Calu3 (cell line): ENCODE measurements around the gene GIGYF2. TPM values are rescaled to one million over a fixed set of nuclear protein-coding genes. Genes with fewer than 3 reads are reported as not detected.
"Not testable (repeated sequence)": the region's sequence is repeated elsewhere in the genome, so short reads cannot be mapped to it uniquely, and the experiment has no call there.

Source experiments
- BruUV-seq: library from RNA; stranded (reverse); fragments of 400-500 nt; replicated peaks from 2 replicates; lab custom pipeline; 2021; lab: Mats Ljungman, UMichigan
- CTCF ChIA-PET: fragments of 300-600 bp; sonication (Branson Sonifier 250); formaldehyde crosslinking; loops from one replicate; lab custom pipeline; 2022; ENCODE audit warnings: antibody characterized with exemption; lab: Charles Lee
- DNase-seq: peaks from one replicate; pipeline ENCODE4 v3.0.0; 2022
- H3K27ac Mint-ChIP-seq: one replicate; pipeline ENCODE4 v1.8.0; 2022; ENCODE audit warnings: mixed read lengths; ENCODE audit not compliant: unreplicated experiment
- H3K27me3 Mint-ChIP-seq: one replicate; pipeline ENCODE4 v1.8.0; 2022; ENCODE audit warnings: mixed read lengths; ENCODE audit not compliant: unreplicated experiment
- H3K36me3 Mint-ChIP-seq: one replicate; pipeline ENCODE4 v1.8.0; 2022; ENCODE audit warnings: mild to moderate bottlenecking, moderate library complexity, mixed read lengths; ENCODE audit not compliant: insufficient read depth, unreplicated experiment
- H3K4me1 Mint-ChIP-seq: one replicate; pipeline ENCODE4 v1.8.0; 2022; ENCODE audit warnings: mild to moderate bottlenecking, low read depth, mixed read lengths; ENCODE audit not compliant: unreplicated experiment
- H3K4me3 Mint-ChIP-seq: one replicate; pipeline ENCODE4 v1.8.0; 2022; ENCODE audit warnings: mild to moderate bottlenecking, low read depth, moderate library complexity, mixed read lengths; ENCODE audit not compliant: unreplicated experiment
- H3K9me3 Mint-ChIP-seq: one replicate; pipeline ENCODE4 v1.8.0; 2022; ENCODE audit warnings: low read depth, mixed read lengths; ENCODE audit not compliant: unreplicated experiment
- CTCF ChIP-seq: fragments of 200-600 bp; IDR thresholded peaks from one replicate; pipeline ENCODE4 v1.8.0; 2022; ENCODE audit warnings: antibody characterized with exemption; ENCODE audit not compliant: unreplicated experiment
- intact Hi-C: fragments of 100-400 bp; cut with micrococcal nuclease; formaldehyde crosslinking; loops from one replicate; pipeline ENCODE4 v1.10.0; 2022; ENCODE audit not compliant: unreplicated experiment
- total RNA-seq: library from RNA; stranded (reverse); gene quantifications from 2 replicates; pipeline ENCODE4 v1.2.3, GENCODE V29; 2022

Gene GIGYF2
- total RNA-seq, 1 experiment from 2014 or later: 72.2 TPM

- Mint-ChIP-seq H3K4me1 (peaks cover 10% of the 10 kb centered on the region), H3K4me3 (no peak overlapping the region), H3K36me3 (no peaks in the 10 kb centered on the region), H3K27me3 (peaks cover 4% of the 10 kb centered on the region), H3K9me3 (no peaks in the 10 kb centered on the region), H3K27ac (no peak overlapping the region)
- BruUV-seq: no TSS peak
- CTCF ChIA-PET: no interaction called here
- no peak for TF ChIP-seq CTCF
- intact Hi-C loops: no loop called here
- peak; percentile 35 for DNase-seq
Measured at GRCh38 chr2:232689152-232689910, 7.8 kb upstream of the GIGYF2 start.

GRCh38 chr2:232691117-232691516 is 6.0 kb upstream of the GIGYF2 start:
- DNase-seq, H3K9me3 Mint-ChIP-seq, H3K27ac Mint-ChIP-seq, H3K27me3 Mint-ChIP-seq, CTCF ChIA-PET, H3K4me3 Mint-ChIP-seq, H3K36me3 Mint-ChIP-seq, BruUV-seq, intact Hi-C loops: not testable (repeated sequence)
- H3K4me1 Mint-ChIP-seq: peaks cover 10% of the 10 kb centered on the region

- no peak overlapping the region for H3K4me3 Mint-ChIP-seq
- intact Hi-C loops: no loop called here
- no peak for TF ChIP-seq CTCF
- DNase-seq: no peak
- peaks cover 14% of the 10 kb centered on the region for H3K4me1 Mint-ChIP-seq
- no peaks in the 10 kb centered on the region for H3K9me3 Mint-ChIP-seq
- H3K27ac Mint-ChIP-seq: no peak overlapping the region
- H3K36me3 Mint-ChIP-seq: peaks cover 18% of the 10 kb centered on the region
- H3K27me3 Mint-ChIP-seq: no peaks in the 10 kb centered on the region
- BruUV-seq: no TSS peak
- CTCF ChIA-PET: no interaction called here
Measured at GRCh38 chr2:232693344-232693743, 3.8 kb upstream of the GIGYF2 start.

- H3K4me1 Mint-ChIP-seq: peaks cover 26% of the 10 kb centered on the region
- H3K27ac Mint-ChIP-seq: peak overlapping the region; percentile 84
- CTCF ChIA-PET: no interaction called here
- H3K36me3 Mint-ChIP-seq: peaks cover 35% of the 10 kb centered on the region
- H3K9me3 Mint-ChIP-seq: no peaks in the 10 kb centered on the region
- DNase-seq: no peak
- intact Hi-C loops: no loop called here
- TF ChIP-seq CTCF: no peak
- peak overlapping the region; percentile 94 for H3K4me3 Mint-ChIP-seq
- no peaks in the 10 kb centered on the region for H3K27me3 Mint-ChIP-seq
- BruUV-seq: no TSS peak
Measured at GRCh38 chr2:232696609-232697058, 497 bp upstream of the GIGYF2 start.

- H3K9me3 Mint-ChIP-seq: no peaks in the 10 kb centered on the region
- peak overlapping the region; percentile 94 for H3K4me3 Mint-ChIP-seq
- TF ChIP-seq CTCF: no peak
- H3K27me3 Mint-ChIP-seq: no peaks in the 10 kb centered on the region
- peak overlapping the region; percentile 84 for H3K27ac Mint-ChIP-seq
- peaks cover 35% of the 10 kb centered on the region for H3K36me3 Mint-ChIP-seq
- CTCF ChIA-PET: no interaction called here
- H3K4me1 Mint-ChIP-seq: peaks cover 26% of the 10 kb centered on the region
- no TSS peak for BruUV-seq
- no peak for DNase-seq
- intact Hi-C loops: no loop called here
Measured at GRCh38 chr2:232697807-232698110, 628 bp downstream of the GIGYF2 start.
